NCI-H2107 treated with DMSO at 0.1 percent for 48 hours (cell line): Measurements from ENCODE around the gene ZNF740.

Experiments
- DNase-seq: peaks from one replicate; lab custom pipeline; 2025; ENCODE audit not compliant: unreplicated experiment; lab: John Stamatoyannopoulos, UW

The ZNF740 gene

DNA sequence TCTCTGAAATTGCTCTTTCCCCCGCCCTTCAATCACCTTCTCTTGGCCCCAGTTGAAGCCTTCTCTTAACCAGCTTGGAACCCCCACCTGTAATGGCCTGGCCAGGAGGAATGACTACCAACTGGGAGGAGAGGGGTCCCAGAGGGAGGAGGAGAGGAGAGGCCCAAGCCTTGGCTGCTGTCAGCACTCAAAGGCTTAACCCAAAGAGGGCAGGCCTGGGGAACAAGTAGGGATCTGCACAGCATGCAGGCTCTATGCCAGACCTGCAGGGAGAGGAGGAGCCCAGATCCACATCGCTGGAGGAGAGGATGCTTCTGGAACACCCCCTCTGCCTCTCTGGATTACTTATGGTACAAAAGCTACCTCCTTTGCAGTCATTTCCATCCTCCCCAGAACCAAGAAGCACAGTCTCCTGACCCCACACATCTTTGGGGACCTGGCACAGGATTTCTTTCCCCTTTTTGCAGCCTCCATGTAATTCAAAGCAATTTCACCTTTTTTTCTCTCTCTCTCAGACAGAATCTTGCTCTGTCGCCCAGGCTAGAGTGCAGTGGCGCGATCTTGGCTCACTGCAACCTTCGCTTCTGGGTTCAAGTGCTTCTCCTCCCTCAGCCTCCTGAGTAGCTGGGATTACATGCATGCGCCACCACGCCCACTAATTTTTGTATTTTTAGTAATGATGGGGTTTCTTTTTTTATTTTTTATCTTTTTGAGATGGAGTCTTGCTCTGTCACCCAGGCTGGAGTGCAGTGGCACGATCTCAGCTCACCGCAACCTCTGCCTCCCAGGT, 45.3 kb downstream of the ZNF740 start:
- no peak for DNase-seq

DNA sequence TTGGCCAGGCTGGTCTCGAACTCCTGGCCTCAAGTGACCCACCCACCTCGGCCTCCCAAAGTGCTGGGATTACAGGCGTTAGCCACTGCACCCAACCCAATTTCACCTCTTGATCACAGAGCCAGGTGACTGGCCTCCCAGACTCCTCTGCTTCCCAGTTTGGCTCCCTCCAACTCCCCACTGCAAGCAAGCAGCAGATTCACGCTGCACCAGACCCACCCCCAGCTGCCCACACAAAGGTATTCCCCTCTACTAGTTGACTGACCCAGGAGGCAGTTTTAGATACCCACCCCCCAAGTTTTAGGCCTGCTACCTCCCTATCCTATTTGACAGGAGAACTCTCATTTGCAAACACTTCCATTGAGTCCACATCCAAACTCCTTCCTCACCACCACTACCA, 46.3 kb downstream of the ZNF740 start:
- DNase-seq, result no peak

DNA sequence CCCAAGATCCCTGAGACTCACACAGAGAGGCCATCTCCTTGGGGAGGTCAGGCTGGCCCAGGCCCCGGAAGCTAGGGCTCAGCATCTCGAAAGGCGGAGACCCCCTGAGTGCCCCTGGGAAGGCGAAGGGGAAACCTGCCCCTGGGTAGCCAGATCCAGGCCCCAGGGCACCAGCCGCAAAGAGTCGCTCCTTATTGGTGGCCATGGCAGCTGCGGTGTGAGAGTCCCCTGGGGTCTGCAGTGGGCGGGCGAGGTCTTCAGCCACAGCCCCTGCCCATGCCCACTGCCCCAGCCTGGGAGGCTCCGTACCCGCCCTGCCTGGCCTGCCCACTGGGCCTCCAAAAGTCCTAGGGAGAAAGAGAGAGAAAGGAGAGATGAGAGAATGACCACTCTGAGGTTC, 46.8 kb downstream of the ZNF740 start:
- no peak for DNase-seq

DNA sequence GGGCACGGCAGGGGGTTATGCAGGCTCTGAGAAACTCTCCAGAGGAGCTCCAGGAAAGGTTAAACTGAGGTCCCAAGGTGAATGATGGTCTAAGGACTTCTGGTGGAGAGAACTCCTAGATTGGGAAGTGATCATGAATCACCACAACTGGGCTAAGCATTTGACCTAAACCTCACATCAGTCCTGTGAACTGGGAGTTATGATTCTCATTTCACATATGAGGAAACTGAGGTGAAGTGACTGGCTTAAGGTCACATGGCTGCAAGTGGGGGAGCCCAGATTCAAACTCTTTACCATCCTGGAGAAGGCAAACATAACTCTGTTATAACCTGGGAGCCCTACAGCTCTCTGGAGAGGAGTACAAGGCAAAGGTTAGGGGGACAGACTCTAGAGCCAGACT, 47.3 kb downstream of the ZNF740 start:
- no peak for DNase-seq

DNA sequence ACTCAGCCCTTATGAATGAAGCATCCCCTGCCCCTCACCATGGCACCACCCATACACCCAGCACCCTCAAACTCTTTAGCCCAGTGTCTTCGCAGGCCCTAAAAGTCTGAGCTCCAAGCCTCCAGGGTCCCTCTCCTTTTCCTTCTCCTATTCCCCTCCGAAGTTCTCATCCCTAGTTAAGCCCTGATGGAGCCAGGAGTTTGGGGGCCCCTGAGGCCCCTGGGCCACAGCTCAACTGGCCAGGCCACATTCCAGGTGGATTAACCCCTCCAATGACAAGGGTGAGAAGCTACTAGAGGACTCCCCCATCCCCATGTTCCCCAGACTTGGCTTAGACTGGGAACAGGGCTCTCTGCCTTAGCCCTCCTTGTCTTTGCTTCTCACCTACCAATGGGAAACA, 48.9 kb downstream of the ZNF740 start:
- no peak for DNase-seq

DNA sequence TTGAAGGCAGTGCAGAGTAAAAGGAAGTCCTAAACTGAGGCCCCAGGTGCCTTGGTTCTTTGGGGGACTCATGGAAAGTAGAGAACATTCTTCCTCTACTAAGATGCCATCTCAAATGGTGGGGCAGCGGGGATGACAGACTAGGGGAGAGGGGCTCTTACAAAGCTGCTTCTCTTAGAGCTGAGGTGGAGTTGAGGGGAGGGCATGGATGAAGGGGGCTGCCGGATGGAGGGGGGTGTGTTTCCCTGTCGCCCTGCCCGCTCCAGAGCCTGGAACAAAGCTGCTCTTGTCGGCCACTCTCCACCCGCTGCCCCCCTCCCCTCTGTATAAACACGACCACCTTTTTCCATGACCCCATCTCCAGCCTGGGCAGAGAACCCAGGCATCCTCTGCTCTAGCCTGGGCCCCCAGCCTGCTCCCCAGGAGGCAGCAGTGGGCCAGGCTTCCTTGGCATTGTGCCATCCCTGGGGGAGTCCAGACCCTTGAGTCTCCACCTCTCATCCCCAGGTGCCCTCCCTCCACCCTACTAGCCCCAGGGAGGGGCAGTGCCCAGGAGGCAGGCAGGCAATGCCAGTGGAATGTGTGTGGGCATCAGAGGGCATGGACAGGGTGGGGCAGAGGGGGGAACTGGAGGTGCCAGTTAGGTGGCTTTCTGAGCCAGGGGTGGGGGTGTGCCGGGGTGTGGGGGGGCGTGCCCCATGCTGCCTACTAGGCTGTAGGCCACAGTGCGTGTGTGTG, 49.8 kb downstream of the ZNF740 start:
- no peak for DNase-seq

DNA sequence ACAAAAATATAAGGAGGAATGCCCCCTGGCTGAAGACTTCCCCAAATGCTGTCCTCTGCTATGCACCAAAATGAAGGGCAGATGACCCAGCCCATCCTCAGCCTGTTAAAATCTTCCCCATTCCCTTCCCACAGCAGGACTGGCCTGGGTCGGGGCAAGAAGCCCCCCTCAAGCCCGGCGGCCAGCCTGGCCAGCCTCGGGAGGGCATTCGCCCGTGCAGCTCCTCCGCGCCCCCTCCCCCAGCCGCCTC, 51.1 kb downstream of the ZNF740 start:
- no peak for DNase-seq

DNA sequence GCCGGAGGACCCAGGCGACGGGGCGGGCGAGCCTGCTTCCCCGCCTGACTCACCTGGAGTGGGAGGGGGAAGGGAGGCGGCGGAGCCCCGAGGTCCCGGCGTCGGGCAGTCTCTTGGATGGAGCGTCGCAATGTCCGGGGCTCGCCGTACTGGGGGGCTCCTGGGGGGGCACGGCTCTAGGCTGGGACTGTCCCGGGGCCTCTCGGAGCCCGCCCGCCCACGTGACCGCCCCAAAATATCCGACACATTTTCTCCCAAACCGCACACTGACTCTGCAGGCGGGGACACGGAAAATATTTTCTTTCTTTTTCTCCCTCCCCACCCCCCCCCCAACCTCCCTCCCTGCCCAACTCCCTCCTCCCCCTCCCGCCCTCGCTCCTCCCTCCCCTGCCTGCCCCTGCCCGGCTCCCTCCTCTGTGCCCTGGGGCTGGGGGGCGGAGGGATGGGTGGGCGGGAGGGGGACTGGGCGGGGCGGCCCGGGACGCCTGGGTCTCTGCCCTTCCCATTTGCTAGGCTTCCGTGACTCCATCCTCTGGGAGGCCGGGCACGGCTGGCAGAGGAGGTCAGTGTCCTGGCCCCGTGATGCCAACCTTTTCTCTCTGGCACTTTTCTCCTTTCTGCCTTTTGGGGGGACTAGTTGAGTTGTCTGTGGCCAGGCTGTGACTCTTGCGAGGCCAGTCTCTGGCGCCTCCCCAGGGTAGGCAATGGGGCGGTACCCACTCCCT, 51.6 kb downstream of the ZNF740 start, which contains the start of gene RARG:
Gene RARG (minus strand): TSS at position 289 of the 725 bp plus-strand sequence. CDS start 4,664 bp downstream, outside the sequence.
- DNase-seq, result no peak

DNA sequence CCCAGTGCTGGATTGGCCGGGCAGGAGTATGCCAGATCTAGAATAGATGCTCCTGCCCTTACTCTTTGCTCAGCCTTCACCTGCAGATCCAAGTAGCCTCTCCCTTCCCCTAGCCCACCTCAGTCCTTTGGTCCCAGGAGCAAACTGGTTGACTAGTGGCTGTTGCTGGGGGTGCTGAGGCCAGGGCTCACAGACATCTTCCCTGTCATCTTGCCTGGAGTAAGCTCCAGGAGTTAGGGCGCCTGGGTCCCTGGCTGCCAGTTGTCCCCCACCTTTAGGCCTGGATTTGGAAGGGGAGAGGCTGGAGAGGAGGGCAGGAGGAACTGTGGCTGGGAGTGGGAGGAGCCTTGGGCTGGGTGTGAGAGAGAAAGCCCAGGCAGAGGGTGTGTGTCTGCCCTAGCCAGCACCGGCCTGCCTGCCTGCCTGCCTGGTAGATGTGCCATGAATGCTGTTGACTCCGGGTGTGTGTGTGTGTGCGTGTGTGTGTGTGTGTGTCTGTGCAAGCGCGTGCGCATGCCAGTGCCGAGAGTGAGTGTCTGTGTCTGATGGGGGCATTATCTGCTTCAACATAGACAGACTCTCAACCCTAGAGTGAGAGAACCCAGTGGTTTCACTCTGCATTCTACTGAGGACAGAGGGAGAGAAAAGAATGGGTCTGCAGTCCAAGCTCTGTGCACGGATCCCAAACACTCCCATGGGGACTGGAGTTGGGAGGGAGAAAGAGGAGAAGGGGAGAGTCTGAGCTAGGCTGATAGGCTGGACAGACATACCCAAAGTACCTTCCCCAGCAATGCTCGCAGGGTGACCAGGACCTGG, 52.3 kb downstream of the ZNF740 start:
- DNase-seq, result peak; percentile 15

DNA sequence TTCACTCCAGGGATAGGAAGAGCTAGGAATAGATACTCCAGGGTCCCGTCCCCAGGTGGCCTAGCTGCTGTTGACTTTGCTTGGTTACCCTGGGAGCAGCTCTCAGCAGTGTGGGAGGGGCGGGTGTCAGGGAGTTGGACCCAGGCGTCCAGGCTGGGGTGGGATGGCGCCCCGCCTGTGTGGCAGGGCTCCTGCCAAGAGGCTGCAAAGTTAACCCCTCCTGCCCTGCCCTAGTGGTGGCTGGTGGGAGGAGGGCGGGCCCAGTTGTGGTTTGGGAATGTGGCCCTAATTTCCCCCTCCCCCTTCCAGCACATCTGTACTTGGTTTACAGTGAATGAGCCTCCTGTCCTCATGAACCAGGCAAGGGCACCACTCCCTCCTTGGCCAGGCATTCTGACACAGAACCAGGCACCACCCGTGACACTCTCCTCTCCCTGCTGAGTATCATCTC, 53.2 kb downstream of the ZNF740 start:
- no peak for DNase-seq

DNA sequence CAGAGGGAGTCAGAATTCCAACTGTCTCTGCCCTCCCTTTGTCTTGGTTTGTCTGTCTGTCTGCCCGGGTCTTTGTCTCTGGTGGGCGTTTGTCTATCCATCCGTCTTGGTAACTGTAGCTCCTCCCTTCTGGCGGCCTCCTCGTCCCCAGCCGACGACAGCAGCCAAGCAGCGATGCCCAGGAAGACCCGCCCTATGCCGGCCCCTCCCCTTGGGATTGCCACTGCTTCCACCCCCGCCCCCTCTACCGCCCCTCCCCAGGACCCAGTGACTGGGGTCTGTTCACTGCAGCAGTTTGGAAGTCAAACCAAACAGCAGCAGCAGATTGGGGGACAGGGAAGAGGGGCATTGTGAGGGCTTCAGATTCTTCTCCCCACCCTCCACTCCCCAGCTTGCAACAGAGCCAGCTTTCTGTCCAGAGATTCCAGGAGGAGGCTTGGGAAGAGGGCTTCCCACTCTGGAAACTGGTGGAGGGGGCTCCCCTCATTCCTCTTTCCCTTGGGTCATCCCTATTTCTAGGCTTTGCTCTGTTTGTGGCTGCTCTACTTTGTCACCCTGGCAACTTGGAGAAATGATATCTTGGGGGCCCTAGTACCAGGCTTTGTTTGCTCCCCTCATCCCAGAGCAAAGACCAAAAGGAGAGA, 53.9 kb downstream of the ZNF740 start:
- DNase-seq, result no peak

DNA sequence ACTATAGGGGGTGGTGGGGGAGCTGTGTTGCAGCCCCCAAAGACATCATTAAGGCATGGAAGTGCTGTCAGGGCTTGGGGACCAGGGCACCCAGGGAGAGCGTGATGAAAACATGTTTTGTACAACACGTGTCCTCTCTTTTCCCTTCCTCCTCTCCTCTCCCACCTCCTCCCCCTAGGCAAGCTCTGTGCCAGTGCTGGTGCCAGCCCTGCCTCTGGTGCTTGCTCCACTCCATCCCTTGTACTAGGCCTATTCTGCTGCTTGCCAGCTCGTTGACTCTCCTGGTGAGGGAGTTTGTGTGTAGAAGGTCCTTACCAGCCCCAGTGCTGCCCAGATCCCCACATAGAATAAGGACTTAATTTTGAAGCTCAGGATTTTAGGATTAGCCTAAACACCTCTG, 54.6 kb downstream of the ZNF740 start:
- DNase-seq, result no peak

DNA sequence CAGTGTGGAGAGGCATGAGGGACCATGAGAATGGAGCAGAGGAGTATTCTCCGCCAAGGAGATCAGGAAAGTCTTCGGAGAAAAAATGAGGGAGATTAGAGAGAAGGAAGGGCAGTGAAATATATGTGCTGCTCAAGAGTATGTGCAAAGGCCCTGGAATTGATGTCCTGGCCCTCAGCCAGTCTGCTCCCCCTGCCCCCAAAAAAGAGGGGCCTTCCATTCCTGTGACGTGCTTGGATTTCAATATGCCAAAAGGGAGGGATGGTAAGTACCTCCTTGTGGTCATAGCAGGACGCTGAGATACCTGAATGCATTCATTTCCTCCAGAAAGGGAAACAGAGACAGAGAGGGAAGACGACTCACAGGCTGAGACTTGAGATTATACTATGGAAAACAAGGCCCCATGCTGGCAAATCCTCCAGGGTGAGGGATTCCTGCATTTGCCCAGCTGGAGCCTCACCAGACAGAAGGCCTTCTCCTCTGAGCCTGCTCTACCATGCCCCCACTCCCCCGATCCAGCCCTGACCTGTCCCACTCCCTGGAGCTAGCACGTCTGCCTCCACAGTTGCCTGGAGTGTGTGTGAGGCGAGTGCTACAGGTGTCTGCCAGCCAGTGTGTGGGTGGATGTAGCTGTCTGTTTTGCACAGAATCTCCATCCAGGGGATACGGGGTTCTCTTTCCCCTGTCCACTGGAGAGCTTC, 55.4 kb downstream of the ZNF740 start:
- no peak for DNase-seq

DNA sequence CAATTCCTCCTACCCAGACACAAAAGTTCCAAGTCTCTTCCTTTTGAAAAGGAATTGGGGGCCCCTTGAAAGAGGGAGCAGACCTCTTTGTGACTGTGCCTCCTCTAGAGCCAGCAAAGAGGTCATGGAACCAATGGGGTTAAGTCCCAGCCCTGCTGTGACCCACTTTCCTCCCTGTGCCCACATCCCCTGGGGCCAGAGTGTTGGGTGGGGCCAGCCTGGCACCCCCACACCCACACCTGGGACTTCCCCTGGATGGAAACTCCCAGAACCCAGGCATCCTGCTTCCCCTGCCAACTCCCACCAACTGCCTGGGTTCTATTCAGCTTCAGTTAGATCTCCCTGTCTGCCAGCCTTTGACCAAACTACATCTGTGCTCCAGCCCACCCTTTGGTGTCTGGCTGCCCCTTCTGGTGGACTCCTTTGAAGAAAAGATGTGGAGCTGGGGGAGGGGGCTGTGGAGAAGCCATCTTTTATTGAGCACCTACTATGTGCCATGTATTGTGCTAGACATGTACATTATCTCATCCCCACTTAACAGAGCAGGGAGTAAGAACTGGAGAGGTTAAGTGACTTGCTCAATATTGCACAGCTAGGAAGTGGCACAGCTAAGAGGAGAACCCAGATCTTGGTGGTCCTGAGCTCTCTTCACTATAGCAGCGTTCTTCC, 56.1 kb downstream of the ZNF740 start:
- no peak for DNase-seq

DNA sequence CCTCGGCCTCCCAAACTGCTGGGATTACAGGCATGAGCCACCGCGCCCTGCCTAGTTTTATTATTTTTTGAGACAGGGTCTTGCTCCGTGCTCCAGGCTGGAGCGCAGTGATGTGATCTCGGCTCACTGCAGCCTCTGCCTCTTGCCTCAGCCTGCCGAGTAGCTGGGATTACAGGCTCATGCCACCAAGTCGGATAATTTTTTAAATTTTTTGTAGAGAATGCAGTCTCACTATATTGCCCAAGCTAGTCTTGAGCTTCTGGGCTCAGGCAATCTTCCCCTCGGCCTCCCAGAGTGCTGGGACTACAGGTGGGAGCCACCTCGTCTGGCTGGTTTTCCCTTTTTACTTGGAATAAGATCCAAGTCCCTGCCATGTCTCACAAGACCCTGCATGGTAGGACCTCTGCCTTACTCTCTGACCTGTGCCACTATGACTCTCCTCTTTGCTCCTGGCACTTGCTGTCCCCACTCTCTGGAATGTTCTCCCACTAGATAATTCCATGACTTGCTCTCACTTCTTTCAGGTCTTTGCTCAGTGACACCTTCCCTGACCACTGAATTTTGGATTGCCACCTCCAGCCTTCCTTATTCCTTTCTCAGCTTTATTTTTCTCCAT, 59.2 kb downstream of the ZNF740 start:
- no peak for DNase-seq

DNA sequence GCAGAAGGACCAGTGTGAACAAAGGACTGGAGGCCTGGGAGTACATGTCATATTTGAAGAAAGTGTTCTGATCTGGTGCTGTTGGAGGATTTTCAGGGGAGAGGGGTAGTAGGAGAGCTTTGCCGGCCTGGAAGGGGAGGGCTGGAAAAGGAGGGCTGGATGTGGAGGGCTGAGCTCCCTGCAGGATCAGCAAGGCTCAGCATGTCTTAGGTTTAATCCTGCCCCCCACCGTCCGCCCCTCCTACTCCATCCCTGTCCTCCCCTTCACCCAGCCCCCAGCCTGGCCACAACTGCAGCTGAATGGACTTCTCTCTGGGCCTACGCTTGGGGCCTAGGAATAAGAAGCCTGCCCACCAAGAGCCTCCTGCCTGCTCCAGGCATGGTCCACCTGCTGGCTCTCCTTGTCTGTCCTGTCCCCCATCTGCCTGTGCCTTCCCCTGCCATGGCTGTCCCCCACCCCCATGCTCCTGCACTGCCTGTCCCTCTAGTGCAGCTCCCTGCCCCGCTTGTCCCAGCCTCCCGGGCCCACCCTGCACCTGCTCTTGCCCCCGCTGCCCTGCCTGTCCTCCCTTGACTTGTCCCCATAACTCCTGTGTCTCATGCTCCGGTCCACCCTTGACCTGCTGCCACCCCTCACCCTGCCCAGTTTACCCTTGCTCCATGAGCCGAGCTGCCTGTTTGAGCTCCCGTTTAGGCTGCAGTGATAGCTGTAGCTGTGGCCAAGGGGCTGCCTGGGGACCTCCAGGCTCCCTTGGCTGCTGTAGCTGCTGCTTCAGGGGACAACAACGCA, 61.3 kb downstream of the ZNF740 start:
- no peak for DNase-seq

DNA sequence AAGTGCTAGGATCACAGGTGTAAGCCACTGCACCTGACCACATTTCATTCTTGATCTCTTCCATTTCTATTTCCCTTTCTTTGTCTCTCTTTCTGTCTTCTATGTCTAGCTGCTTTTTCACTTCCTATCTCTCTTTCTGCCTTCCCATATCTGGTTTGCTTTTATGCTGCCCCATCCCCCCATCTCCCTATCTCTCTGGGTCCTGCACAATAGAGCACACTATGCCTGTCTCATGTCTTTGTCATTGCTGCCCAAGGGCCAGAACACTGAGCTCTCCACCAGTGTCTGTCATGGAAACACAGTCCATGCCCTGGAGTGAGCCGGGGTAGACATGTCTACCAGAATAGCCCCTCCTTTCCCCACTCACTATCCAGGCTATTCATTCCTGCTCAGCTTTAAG, 63.8 kb downstream of the ZNF740 start:
- DNase-seq, result no peak
